Chondrocyte (in vitro differentiated cells): Measurements from ENCODE around the gene PLEKHO1. TPM values are rescaled to one million over a fixed set of nuclear protein-coding genes. Genes with fewer than 3 reads are reported as not detected.

Experiments
- DNase-seq: peaks from one replicate; pipeline ENCODE4 v3.0.0; 2021; ENCODE audit warnings: mixed read lengths, low spot score
- H3K27ac Mint-ChIP-seq: one replicate; pipeline ENCODE4 v1.8.0; 2021; ENCODE audit warnings: mild to moderate bottlenecking, moderate library complexity, mixed read lengths; ENCODE audit not compliant: unreplicated experiment
- H3K27me3 Mint-ChIP-seq: 2 replicates; pipeline ENCODE4 v1.8.0; 2021; ENCODE audit warnings: low read depth, mixed read lengths
- H3K36me3 Mint-ChIP-seq: 2 replicates; pipeline ENCODE4 v1.8.0; 2021; ENCODE audit warnings: low read depth, mixed read lengths
- H3K4me1 Mint-ChIP-seq: 2 replicates; pipeline ENCODE4 v1.8.0; 2021; ENCODE audit warnings: low read depth, mild to moderate bottlenecking, mixed read lengths
- H3K4me3 Mint-ChIP-seq: one replicate; pipeline ENCODE4 v1.8.0; 2021; ENCODE audit warnings: mild to moderate bottlenecking, moderate library complexity, mixed read lengths; ENCODE audit not compliant: unreplicated experiment
- H3K9me3 Mint-ChIP-seq: 2 replicates; pipeline ENCODE4 v1.8.0; 2021; ENCODE audit warnings: low read depth, mixed read lengths
- CTCF ChIP-seq: fragments of 200-600 bp; sonication (generic); IDR thresholded peaks from 2 replicates; pipeline ENCODE4 v1.5.0; 2021; ENCODE audit warnings: antibody characterized with exemption, mild to moderate bottlenecking, moderate library complexity
- total RNA-seq: library from RNA; stranded (reverse); gene quantifications from 3 replicates; pipeline ENCODE4 v1.2.1, GENCODE V29; 2021

Gene PLEKHO1
- total RNA-seq, 1 donor from 2014 or later, result 52.5 TPM

DNA sequence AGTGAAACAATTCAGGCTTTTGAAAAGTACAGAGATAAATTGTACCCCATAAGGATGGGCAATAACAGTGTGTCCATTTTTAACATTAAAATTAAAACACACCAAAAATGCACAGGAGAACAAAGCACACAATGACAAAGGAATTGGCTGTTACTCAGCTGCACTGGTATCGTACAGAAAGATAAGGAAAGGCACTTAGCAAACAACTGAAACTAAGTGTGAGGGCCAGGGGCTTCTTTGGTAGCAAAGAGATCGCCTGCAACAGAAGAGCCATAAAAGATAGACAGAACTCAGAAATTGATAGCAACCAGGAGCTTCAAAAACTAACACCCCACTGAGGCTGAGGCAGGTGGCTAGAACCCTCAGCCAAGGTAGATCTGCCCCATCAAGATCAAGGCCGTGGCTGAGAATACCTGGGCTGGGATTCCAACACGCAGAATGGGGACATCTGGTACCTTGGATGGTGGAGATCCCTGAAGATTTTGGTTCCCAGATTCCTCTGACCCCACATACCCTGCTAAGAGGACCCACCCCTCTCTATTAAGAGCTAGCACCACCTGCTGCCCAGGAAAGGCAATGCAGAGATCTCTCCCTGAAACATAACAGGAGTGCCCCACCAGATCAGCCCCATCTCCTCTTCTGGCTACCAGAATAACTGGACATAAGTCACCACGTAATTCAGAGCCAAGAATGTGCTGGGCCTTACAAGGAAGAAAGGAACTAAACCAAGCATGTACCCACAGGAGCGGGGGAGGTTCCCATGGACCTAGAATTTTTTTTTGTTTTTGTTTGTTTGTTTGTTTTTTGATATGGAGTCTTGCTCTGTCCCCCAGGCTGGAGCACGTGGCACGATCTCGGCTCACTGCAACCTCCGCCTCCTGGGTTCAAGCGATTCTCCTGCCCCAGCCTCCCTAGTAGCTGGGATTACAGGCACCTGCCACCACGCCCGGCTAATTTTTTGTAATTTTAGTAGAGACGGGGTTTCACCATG lies 16.2 kb downstream of the PLEKHO1 start:
- Mint-ChIP-seq H3K36me3 (no peaks in the 10 kb centered on the region), H3K4me1 (peaks cover 36% of the 10 kb centered on the region)

GRCh38 chr1:150168960-150169601 lies 19.4 kb downstream of the PLEKHO1 start:
- H3K36me3 Mint-ChIP-seq, result no peaks in the 10 kb centered on the region
- no peak for DNase-seq
- H3K4me3 Mint-ChIP-seq, result no peak overlapping the region
- H3K4me1 Mint-ChIP-seq, result peaks cover 24% of the 10 kb centered on the region
- no peak overlapping the region for H3K27ac Mint-ChIP-seq
- no peaks in the 10 kb centered on the region for H3K27me3 Mint-ChIP-seq
- H3K9me3 Mint-ChIP-seq, result no peaks in the 10 kb centered on the region
- TF ChIP-seq CTCF, result peak; percentile 93

More for the DNA sequence above, 16.2 kb downstream of the PLEKHO1 start:
- Mint-ChIP-seq H3K9me3 (no peaks in the 10 kb centered on the region), H3K4me3 (no peak overlapping the region), H3K27ac (no peak overlapping the region), H3K27me3 (no peaks in the 10 kb centered on the region)
- no peak for DNase-seq
- TF ChIP-seq CTCF, result peak; percentile 81

DNA sequence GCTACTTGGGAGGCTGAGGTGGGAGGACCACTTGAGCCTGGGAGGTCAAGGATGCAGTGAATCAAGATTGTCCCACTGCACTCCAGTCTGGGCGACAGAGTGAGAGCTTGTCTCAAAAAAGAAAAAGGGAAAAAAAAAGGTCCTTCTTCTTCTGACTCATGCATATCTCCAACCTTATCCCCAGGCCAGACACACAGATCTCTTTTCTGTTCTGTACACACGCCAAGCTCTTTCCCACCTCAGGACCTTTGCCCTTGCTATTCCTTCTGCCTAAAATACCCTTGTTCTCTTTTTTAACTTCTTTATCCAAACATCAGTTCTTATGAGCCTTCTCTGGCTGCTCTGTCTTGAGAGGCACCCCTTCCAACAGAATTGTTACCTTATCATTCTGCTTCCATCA lies 22.1 kb downstream of the PLEKHO1 start:
- peaks cover 22% of the 10 kb centered on the region for H3K4me1 Mint-ChIP-seq
- H3K36me3 Mint-ChIP-seq, result no peaks in the 10 kb centered on the region
- peak overlapping the region; percentile 30 for H3K27ac Mint-ChIP-seq
- DNase-seq, result no peak
- no peak overlapping the region for H3K4me3 Mint-ChIP-seq
- no peaks in the 10 kb centered on the region for H3K27me3 Mint-ChIP-seq
- no peak for TF ChIP-seq CTCF
- H3K9me3 Mint-ChIP-seq, result no peaks in the 10 kb centered on the region

- H3K27ac Mint-ChIP-seq, result no peak overlapping the region
- no peaks in the 10 kb centered on the region for H3K9me3 Mint-ChIP-seq
- TF ChIP-seq CTCF, result no peak
These were observed 23.4 kb downstream of the PLEKHO1 start for GRCh38 chr1:150173141-150173585.

GRCh38 chr1:150176593-150176992 lies 26.9 kb downstream of the PLEKHO1 start:
- H3K4me1 Mint-ChIP-seq, result peaks cover 15% of the 10 kb centered on the region
- H3K4me3 Mint-ChIP-seq, result no peak overlapping the region
- H3K27me3 Mint-ChIP-seq, result no peaks in the 10 kb centered on the region
- no peak overlapping the region for H3K27ac Mint-ChIP-seq
- DNase-seq, result no peak
- no peaks in the 10 kb centered on the region for H3K9me3 Mint-ChIP-seq
- no peaks in the 10 kb centered on the region for H3K36me3 Mint-ChIP-seq
- TF ChIP-seq CTCF, result no peak

More at GRCh38 chr1:150173141-150173585, 23.4 kb downstream of the PLEKHO1 start:
- Mint-ChIP-seq H3K4me3 (no peak overlapping the region), H3K4me1 (peaks cover 22% of the 10 kb centered on the region), H3K27me3 (no peaks in the 10 kb centered on the region), H3K36me3 (no peaks in the 10 kb centered on the region)
- no peak for DNase-seq
